ENCODE data around the gene WNT9A.

Gene WNT9A

GRCh38 chr1:227942021-227942715, 5.6 kb downstream of the WNT9A start:
- DNase-seq (ENCODE audit: low read depth in 2 of 3, low spot score in 2 of 3): no peak

- no peak for DNase-seq (ENCODE audit: low read depth in 2 of 3, low spot score in 2 of 3)
These were observed 6.2 kb downstream of the WNT9A start for GRCh38 chr1:227941509-227942020.

- DNase-seq (ENCODE audit: low read depth in 2 of 3, low spot score in 2 of 3): no peak
These were observed 6.9 kb downstream of the WNT9A start for GRCh38 chr1:227940791-227941241.

- DNase-seq (ENCODE audit: low read depth in 2 of 3, low spot score in 2 of 3): no peak
These were observed 7.7 kb downstream of the WNT9A start for GRCh38 chr1:227939791-227940771.

GRCh38 chr1:227938911-227939790, 8.6 kb downstream of the WNT9A start:
- DNase-seq (ENCODE audit: low read depth in 2 of 3, low spot score in 2 of 3): no peak

- DNase-seq (ENCODE audit: low read depth in 2 of 3, low spot score in 2 of 3): no peak
These were observed 9.5 kb downstream of the WNT9A start for GRCh38 chr1:227938276-227938675.

- no peak for DNase-seq (ENCODE audit: low read depth in 2 of 3, low spot score in 2 of 3)
These were observed 9.9 kb downstream of the WNT9A start for GRCh38 chr1:227937838-227938145.

GRCh38 chr1:227937031-227937837, 10.5 kb downstream of the WNT9A start:
- no peak for DNase-seq (ENCODE audit: low read depth in 2 of 3, low spot score in 2 of 3)

- no peak for DNase-seq (ENCODE audit: low read depth in 2 of 3, low spot score in 2 of 3)
These were observed 11.9 kb downstream of the WNT9A start for GRCh38 chr1:227935826-227936225.

GRCh38 chr1:227934476-227935313, 13.0 kb downstream of the WNT9A start:
- peak in 2 of 3 experiments; percentile 17 to 24 for DNase-seq (ENCODE audit: low read depth in 2 of 3, low spot score in 2 of 3)

GRCh38 chr1:227929751-227930472, 17.8 kb downstream of the WNT9A start:
- DNase-seq (ENCODE audit: low read depth in 2 of 3, low spot score in 2 of 3): no peak

- no peak for DNase-seq (ENCODE audit: low read depth in 2 of 3, low spot score in 2 of 3)
These were observed 18.8 kb downstream of the WNT9A start for GRCh38 chr1:227928811-227929375.

GRCh38 chr1:227927971-227928741, 19.6 kb downstream of the WNT9A start:
- DNase-seq (ENCODE audit: low read depth in 2 of 3, low spot score in 2 of 3): no peak

- DNase-seq (ENCODE audit: low read depth in 2 of 3, low spot score in 2 of 3): no peak
These were observed 20.5 kb downstream of the WNT9A start for GRCh38 chr1:227926896-227927885.

- DNase-seq (ENCODE audit: low read depth in 2 of 3, low spot score in 2 of 3): no peak
These were observed 21.4 kb downstream of the WNT9A start for GRCh38 chr1:227926216-227926791.

- DNase-seq (ENCODE audit: low read depth in 2 of 3, low spot score in 2 of 3): no peak
These were observed 22.0 kb downstream of the WNT9A start for GRCh38 chr1:227925582-227926198.
